GM21390 (cell line): Measurements from ENCODE around the gene MT1M.

ENCODE experiments used
- ATAC-seq: cut with Tn5 transposase; IDR thresholded peaks from one replicate; pipeline ENCODE4 v1.9.1; 2021; ENCODE audit not compliant: unreplicated experiment

The MT1M gene

DNA sequence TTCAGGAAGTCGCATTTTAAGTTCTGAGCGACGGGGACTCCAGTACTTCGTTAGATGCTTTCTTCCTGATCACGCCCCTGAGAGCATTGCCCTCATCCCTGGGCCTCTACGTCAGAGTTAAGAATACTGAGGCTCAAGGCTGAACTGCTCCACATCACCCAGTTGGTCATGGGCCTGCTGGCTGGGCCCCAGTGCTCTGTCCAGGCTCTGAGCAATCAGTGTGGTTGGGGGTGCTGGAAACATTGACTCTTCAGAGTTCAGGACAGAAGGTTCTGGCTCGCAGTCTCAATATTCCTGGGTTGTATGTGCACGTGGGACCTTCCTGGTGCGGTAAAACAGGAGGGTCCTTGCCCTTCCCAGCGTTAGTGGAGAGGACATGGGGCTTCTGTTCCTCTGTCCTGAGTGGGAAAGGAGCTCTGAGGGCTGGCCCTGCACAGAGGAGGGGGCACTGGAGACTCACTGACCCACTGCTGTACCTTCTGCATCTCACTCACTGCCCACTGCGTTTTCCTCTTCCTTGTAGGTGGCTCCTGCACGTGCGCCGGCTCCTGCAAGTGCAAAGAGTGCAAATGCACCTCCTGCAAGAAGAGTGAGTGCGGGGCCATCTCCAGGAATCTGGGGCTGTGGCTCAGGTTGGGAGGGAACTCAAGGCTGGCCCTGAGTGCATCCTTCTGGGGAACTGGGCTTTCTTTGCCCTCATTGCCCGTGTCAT is 6.4 kb upstream of the MT1M start:
- no peak for ATAC-seq

DNA sequence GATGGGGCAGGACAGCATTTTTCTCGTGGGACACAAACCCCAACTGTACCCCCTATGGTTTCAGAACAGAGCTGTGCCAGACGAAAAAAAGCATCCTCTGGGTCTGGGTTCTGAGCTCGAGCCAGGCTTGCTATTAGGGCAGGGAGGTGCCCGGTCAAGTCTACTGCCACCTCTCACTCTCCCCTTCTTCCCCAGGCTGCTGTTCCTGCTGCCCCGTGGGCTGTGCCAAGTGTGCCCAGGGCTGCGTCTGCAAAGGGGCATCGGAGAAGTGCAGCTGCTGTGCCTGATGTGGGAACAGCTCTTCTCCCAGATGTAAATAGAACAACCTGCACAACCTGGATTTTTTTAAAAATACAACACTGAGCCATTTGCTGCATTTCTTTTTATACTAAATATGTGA is 5.8 kb upstream of the MT1M start:
- ATAC-seq = no peak

DNA sequence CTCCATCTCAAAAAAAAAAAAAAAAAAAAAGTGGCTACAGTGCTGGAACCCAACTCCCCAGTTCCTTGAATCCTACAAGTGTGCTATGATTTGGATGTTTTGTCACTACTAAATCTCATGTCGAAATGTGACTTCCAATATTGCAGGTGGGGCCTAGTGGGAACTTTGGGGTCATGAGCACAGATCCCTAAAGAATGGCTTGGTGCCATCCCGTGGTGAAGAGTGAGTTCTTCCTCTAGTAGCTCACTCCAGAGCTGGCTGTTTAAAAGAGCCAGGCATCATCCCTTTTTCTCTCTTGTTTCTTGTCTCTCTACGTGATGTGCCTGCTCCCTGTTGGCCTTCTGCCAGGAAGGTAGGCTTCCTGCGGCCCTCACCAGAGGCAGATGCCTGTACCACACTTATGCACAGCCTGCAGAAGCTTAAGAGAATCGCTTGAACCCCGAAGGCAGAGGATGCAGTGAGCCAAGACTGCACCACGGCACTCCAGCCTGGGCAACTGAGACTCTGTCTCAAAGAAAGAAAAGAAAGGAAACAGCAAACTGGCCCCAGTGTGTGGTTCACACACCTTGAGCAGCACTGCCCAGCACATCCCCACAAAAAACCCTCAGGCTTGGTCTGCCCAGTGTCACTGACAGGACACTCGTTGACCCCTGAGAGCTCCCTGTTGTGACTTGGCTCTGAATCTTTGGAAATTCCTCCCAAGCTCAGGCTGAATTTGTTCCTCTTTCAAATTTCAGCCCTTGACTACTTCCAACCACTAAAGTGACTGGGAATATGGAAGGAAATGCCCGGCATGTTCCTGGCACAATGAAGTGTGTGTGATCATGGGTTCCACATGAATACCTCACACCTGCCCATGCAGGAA is 3.7 kb upstream of the MT1M start:
- ATAC-seq = no peak

DNA sequence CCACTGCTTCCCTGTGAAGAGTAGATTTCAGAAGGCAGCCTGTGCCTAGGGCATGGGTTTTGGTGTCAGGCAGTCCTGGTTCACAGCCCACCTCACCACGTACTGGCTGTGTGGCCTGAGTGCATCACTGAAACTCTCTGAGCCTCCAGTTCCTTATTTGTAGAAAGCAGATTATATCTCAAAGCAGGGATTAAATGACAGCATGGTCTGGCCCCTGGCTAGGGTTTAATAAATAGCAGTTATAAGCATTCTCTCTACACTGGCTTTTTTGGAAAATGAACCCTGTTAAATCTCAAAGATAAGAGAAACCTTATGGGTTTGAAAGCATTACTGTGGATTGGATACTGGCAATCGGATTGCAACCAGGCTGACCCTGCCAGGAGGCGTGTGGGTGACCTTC is 2.9 kb upstream of the MT1M start:
- no peak for ATAC-seq

DNA sequence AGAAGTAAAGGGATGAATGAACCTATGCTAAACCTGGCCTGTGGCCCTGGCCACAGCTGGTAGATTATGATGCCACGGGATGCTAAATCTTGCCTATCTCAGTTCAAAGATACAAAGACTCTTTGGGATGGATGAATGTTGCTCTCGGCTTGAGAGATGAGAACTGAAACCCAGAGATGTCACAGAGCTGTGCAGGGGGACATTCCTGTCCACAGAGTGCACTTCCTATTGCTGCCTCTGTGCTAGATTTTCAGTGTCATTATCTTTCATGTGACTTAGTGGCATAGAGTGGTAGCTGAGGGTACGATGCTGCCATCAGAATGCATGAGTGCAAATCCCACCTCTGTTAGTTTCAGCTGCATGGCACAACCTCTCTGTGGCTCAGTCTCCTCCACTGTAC is 2.3 kb upstream of the MT1M start:
- peak; percentile 78 for ATAC-seq

DNA sequence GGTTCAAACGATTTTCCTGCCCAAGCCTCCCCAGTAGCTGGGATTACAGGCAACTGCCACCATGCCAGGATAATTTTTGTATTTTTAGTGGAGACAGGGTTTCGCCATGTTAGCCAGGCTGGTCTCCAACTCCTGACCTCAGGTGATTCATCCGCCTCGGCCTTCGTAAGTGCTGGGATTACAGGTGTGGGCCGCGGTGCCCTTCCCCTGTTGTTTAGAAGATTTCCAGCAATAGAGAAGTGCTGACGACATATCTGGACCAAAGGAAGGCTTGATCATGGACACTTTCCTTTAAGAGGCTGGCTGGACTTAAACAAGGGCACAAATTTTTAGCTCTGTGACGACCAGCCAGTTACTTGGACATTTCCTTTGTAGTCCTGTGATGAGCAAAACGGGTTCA is 1.3 kb upstream of the MT1M start:
- no peak for ATAC-seq

DNA sequence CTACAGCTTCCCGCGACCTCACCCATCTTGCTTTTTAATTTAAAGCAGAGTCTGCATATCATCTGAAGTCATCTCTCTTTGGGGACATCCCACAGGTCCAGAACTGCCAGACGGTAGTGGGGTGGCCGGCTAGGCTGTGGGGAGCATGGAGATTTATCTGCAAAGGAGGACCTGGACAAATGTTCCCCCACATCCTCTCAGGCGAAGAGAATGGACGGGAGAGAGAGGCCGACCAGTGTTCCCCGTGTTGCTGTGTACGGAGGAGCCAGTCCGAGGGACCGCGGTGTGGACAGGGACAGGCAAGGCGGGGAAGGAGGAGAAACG is 665 bp upstream of the MT1M start:
- no peak for ATAC-seq

DNA sequence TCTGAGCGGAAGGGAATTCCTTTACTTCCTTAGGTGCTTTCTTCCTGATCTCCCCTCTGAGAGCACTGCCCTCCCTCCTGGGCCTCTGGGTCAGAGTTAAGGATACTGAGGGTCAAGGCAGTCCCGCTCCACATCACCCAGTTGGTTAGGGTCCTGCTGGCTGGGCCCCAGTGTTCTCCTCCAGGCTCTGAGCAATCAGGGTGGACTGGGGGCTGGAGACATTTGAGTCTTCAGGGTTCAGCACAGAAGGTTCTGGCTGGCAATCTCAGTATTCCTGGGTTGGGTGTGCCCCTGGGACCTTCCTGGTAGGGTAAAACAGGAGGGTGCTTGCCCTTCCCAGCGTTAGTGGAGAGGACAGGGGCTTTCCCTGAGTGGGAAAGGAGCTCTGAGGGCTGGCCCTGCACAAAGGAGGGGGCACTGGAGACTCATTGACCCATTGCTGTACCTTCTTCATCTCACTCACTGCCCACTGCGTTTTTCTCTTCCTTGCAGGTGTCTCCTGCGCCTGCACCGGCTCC is 448 bp downstream of the MT1M start:
- no peak for ATAC-seq

DNA sequence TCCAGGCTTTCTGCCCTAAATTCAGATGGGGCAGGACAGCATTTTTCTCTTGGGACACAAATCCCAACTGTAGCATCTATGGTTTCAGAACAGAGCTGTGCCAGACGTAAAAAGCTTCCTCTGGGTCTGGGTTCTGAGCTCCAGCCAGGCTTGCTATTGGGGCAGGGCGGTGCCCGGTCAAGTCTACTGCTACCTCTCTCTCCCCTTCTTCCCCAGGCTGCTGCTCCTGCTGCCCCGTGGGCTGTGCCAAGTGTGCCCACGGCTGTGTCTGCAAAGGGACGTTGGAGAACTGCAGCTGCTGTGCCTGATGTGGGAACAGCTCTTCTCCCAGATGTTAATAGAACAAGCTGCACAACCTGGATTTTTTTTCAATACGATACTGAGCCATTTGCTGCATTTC is 1.1 kb downstream of the MT1M start:
- no peak for ATAC-seq

DNA sequence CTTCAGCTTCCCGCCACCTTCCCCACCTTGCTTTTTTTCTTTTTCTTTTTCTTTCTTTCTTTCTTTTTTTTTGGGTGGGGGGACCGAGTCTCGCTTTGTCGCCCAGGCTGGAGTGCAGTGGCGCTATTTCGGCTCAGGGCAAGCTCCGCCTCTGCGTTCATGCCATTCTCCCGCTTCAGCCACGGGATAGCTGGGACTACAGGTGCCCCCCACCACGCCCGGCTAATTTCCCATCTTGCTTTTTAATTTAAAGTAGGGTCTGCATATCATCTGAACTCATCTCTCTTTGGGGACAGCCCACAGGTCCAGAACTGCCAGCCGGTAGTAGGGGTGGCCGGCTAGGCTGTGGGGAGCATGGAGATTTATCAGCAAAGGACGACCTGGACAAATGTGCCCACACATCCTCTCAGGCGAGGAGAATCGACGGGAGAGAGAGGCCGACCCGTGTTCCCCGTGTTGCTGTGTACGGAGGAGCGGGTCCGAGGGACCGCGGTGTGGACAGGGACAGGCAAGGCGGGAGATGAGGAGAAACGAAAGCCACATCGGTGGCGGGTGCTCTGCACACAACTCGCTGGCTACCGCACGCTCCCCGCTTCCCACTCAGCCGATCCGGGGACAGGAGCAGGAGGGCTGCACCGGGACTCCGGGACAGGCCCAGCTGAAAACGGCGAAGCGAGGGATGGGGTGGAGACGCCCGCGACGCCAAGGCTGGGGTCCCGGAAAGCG is 2.4 kb downstream of the MT1M start:
- no peak for ATAC-seq

DNA sequence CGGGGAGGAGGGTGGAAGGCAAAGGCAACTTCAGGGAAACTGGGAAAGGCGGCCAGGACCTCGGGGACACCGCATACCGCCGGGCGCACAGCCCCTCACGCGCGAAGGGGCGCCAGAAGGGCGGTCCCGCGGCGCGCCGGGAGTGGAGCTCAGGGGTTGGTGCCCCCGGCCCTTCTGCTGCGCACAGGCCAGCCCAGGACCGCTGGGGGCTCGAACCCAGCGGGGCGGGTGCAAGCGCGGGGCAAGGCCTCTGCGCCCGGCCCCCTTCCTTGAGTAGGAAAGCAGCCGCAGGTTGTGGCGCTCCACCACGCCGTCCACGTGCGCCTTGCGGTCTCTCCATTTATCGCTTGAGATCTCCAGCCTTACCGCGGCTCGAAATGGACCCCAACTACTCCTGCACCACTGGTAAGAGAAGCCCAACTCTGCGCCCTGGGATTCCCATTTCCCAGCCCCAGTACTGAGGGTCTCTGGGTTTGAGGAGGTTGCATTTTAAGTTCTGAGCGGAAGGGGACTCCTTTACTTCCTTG is 3.0 kb downstream of the MT1M start:
- ATAC-seq = no peak

DNA sequence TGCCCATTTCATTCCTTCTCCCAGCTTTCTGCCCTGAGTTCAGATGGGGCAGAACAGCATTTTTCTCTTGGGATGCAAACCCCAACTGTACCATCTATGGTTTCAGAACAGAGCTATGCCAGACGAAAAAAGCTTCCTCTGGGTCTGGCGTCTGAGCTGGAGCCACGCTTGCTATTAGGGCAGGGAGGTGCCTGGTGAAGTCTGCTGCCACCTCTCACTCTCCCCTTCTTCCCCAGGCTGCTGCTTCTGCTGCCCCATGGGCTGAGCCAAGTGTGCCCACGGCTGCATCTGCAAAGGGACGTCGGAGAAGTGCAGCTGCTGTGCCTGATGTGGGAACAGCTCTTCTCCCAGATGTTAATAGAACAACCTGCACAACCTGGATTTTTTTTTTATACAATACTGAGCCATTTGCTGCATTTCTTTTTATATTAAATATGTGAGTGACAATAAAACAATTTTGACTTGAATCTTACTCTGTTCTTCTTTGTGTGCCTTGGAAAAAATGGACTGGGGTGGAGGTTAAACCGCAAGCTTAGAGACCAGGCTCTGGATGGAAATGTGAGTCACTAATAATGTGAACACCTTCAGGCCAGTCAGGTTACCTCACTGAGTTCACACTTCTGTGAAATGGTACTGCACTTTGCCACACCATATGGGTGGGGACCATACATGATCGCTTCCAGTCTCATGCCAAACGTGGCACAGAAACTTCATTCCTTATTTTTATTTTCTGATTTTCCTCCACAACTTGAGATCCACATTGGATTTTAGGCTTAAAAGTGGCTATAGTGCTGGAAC is 4.4 kb downstream of the MT1M start:
- ATAC-seq = no peak

DNA sequence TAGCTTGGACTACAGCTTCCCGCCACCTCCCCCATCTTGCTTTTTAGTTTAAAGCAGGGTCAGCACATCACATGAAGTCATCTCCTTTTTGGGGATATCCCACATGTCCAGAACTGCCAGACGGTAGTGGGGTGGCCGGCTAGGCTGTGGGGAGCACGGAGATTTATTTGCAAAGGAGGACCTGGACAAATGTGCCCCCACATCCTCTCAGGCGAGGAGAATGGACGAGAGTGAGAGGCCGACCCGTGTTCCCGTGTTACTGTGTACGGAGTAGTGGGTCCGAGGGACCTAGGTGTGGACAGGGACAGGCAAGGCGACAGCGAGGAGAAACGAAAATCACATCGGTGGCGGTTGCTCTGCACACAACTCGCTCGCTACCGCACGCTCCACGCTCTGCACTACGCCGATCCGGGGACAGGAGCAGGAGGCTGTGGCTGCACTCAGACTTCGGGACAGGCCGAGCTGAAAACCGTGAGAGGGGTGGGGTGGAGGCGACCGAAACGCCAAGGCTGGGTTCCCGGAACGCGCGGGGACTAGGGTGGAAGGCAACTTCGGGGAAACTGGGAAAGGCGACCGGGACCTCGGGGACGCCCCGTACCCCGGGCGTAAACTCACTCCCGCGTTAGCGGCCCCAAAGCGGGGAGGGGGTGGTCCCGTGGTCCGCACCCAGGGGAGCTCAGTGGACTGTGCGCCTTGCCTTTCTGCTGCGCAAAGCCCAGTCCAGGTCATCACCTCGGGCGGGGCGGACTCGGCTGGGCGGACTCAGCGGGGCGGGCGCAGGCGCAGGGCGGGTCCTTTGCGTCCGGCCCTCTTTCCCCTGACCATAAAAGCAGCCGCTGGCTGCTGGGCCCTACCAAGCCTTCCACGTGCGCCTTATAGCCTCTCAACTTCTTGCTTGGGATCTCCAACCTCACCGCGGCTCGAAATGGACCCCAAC is 5.6 kb downstream of the MT1M start, which contains the start of gene MT1A:
TSS of gene MT1A (plus strand) at position 853 of the 937 bp plus-strand sequence. CDS start at position 926, 73 bp downstream.
- ATAC-seq = no peak

DNA sequence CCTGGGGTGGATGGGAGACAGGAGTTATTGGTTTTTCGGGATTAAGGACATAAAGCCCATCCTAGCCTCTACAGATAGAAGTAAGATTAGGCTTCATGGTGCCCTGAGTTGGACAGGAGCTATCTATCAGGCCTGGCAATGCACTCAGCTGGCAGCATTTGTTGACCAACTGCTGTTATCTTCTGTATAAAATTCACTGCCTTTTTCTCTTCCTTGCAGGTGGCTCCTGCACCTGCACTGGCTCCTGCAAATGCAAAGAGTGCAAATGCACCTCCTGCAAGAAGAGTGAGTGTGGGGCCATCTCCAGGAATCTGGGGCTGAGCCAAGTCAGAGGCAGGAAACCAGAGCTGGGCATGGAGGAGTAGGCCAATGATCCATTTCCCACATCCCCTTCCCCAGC is 6.6 kb downstream of the MT1M start:
- ATAC-seq = no peak

DNA sequence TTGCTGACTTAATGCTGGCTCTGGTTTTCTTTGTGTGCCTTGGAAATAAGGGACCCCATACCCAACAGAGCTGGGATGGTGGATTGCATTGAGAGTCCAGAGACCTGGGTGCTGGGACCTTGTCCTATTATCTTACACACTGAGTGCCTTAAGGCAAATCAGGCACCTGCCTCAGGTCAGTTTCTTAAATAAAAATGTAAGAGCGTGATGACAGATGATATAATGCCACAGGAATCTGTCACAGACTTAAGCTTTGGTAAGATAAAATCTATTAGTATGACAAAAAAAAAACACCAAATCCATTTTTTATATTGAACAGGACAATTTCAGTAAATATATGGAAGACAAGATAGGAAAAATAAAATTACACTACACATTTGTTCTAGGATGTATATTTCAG is 7.6 kb downstream of the MT1M start:
- ATAC-seq = no peak

DNA sequence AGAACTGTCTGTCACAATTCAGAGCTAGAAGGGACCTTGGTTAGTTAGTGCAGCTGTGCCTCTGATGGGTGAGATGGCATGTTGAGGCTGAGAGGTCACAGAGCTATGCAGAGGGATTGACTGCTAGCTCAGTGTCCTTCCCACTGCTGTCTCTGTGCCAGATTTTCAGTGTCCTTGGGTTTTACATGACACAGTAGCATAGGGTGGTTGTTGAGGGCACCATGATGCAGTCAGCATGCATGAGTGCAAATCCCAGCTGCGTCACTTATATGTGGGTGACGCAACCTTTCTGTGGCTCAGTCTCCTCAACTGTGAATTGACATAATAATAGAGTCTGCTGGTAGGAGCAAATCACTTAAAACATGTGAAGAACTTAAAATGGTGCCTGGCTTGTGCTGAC is 8.7 kb downstream of the MT1M start:
- ATAC-seq = no peak

DNA sequence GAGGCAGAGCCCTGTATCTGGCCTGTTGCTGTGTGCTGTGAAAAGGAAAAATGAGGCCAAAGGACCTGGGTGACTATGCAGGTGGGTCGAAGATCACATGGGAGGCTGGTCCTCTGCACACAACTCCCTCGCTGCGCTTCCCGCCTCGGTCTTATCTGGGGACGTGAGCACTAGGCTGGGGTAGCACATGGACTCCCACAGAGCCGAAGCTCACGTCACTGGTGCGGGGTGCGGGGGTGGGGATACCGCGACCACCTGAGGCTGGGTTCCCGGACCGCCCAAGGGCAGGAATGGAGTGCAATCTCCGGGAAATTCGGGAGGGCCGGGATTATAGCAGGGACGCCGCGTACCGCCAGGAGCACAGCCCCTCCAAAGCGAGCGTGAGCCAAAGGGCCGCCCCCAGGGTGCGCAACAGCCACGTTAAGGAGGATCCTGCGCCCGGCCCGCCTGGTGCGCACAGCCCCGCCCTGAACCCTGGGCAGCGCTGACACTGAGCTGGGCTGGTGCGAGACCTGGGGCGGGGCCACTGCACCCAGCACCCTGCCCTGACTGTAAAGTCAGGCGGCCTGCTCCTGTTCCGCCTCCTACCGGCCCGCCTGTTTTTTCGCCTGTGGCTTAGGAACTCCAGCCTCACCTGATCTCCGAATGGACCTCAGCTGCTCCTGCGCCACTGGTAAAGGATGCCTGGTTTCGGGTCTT is 10.8 kb downstream of the MT1M start:
- ATAC-seq = peak; percentile 58

DNA sequence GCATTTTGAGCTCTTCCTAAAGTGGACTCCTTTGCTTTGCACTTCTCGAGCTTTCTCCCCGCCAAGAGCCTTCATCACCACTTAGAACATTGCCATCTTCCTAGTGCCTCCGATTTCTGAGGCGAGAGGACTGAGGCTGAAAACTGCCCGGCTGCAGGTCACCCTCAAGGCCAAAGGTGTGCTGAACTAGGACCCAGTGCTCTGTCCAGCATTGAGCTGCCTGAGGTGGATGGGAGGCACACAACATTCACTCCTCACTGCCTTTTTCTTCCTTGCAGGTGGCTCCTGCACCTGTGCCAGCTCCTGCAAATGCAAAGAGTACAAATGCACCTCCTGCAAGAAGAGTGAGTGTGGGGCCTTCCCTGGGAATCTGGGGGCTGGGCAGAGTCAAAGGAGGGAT is 11.4 kb downstream of the MT1M start:
- no peak for ATAC-seq

DNA sequence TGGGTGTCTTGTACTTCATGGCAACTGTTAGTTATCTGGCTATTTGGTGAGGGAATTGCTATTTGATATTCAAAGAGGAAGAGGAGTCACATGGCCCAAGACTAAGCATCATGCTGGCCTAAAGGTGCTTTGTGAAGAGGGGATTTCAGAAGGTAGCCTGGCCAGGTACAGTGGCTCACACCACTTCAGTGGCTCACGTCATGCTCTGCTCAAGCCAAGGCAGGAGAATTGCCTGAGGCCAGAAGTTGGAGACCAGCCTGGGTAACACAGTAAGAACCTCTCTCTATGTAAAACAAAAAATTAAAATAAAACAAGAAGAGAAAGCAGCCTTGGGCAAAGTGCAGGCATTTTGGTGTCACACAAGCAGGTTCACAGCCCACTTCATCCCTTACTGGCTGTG is 12.9 kb downstream of the MT1M start:
- no peak for ATAC-seq
